Stomach (tissue), 9 donors: ENCODE data around the gene CHST12. TPM values are rescaled to one million over a fixed set of nuclear protein-coding genes. Genes with fewer than 3 reads are reported as not detected.

Experiments used
- DNase-seq, 2 donors: peaks; one replicate each; pipeline versions ENCODE4 v3.0.0 to v3.0.0-alpha.2; 2013 to 2019
- H3K27ac ChIP-seq, 5 donors: fragments of 200-600 bp in 4 of 5; sonication (generic) in 4 of 5; one replicate each; pipeline ENCODE4 v1.5.1; 2013 to 2019; ENCODE audit warnings: mild to moderate bottlenecking in 1 of 5, moderate library complexity in 1 of 5
- H3K27me3 ChIP-seq, 3 donors: fragments of 200-600 bp; sonication (generic); one replicate each; pipeline ENCODE4 v1.5.1; 2017 to 2019; ENCODE audit warnings: mixed run types in 1 of 3
- H3K36me3 ChIP-seq, 4 donors: fragments of 200-600 bp; sonication (generic); 1 replicate in 3 of 4; 2 replicates in 1 of 4; pipeline ENCODE4 v1.5.1; 2016 to 2019
- H3K4me1 ChIP-seq, 4 donors: fragments of 200-600 bp; sonication (generic); one replicate each; pipeline ENCODE4 v1.5.1; 2016 to 2019
- H3K4me3 ChIP-seq, 4 donors: fragments of 200-600 bp; sonication (generic) in 3 of 4; one replicate each; pipeline ENCODE4 v1.5.1; 2016 to 2019; ENCODE audit warnings: mild to moderate bottlenecking in 1 of 4
- H3K9me3 ChIP-seq, 4 donors: fragments of 200-600 bp; sonication (generic); one replicate each; pipeline ENCODE4 v1.5.1; 2016 to 2019
- EP300 ChIP-seq: sonication (generic); formaldehyde crosslinking; IDR thresholded peaks from one replicate; pipeline ENCODE4 v1.6.1; 2017; ENCODE audit warnings: antibody characterized with exemption
- POLR2A ChIP-seq, 4 donors: fragments of 450-650 bp; IDR thresholded peaks; one replicate each; pipeline ENCODE4 v1.6.1; 2016; ENCODE audit warnings: antibody characterized with exemption in 4 of 4, control low read depth in 2 of 4, mild to moderate bottlenecking in 1 of 4, moderate library complexity in 1 of 4
- POLR2AphosphoS5 ChIP-seq, 3 donors: sonication (generic); formaldehyde crosslinking; IDR thresholded peaks; one replicate each; pipeline ENCODE4 v1.6.1; 2016; ENCODE audit warnings: antibody characterized with exemption in 3 of 3
- WGBS, 5 donors: extraction: QIAGEN DNeasy Blood & Tissue Kit in 3 of 5; methylation state at CpG; one replicate each; pipeline versions ENCODE4 v1.1.5 to v1.1.7; 2013 to 2018; 5-methylcytosine and 5-hydroxymethylcytosine counted together
- intact Hi-C: fragments of 100-400 bp; cut with DNase I; formaldehyde crosslinking; loops from one replicate; pipeline ENCODE4 v1.15.1; 2023; ENCODE audit warnings: low total_unique reads
- polyA plus RNA-seq, 3 donors: library from polyadenylated mRNA; stranded (reverse); fragments of 200-250 nt; gene quantifications; one replicate each; pipeline ENCODE4 v1.2.3, GENCODE V29; 2013
- total RNA-seq, 5 donors: library from RNA; depleted of rRNA; stranded (reverse); fragments of >200 nt; gene quantifications; one replicate each; pipeline versions ENCODE4 v1.1.0 to v1.2.3, GENCODE V29; 2014 to 2016
- TF ChIP-seq, protein P1 (sequence below), 7 experiments: fragments of 450-650 bp in 4 of 7; fragments of 200-600 bp in 3 of 7; sonication (generic) in 3 of 7; IDR thresholded peaks; one replicate each; pipeline ENCODE4 v1.5.1; 2016 to 2019; ENCODE audit warnings: antibody characterized with exemption in 7 of 7, control low read depth in 2 of 7, mild to moderate bottlenecking in 1 of 7
- donor health status: healthy with polysubstance abuse.
- donor health status: Bipolar disorder and iron deficiency.
- donor health status: healthy.

The CHST12 gene
- total and polyA plus RNA-seq, 8 donors: 1.7 to 23.0 (median 6.3) TPM

DNA sequence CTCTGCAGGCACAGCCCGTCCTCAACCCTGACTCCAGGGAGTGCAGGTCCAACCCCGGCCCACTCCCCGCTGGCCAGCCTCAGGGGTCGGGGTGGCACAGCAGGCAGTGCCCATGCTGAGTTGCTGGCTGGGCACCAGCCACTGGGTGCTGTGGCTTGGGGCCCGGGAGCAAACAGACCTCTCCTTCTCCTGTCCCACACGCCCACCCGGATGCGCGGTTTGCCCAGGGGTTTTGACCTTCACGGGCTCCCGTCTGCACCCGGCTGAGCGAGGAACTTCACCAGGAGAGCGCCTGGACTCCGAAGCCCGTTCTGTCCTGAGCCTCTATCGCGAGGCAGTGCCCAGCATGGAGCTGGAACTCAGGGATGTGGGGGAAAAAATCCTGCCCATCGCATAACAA, 75.4 kb downstream of the CHST12 start:
- Histone ChIP-seq H3K4me3 (peak overlapping the region in 2 of 4 donors; percentile 1 to 3), H3K4me1 (peaks cover 17 to 38% (median 29%) of the 10 kb centered on the region in 4 donors), H3K9me3 (peaks cover 0 to 12% (median 10%) of the 10 kb centered on the region in 4 donors), H3K27me3 (peaks cover 0 to 78% (median 0%) of the 10 kb centered on the region in 3 donors), H3K27ac (peak overlapping the region; percentile 51 to 69 (median 58)), H3K36me3 (no peaks in the 10 kb centered on the region)
- TF ChIP-seq POLR2AphosphoS5 (IDR thresholded peaks at IDR 0.05) (no peak), POLR2A (IDR thresholded peaks at IDR 0.05) (no peak), EP300 (no peak)
- TF ChIP-seq, protein P1, sequence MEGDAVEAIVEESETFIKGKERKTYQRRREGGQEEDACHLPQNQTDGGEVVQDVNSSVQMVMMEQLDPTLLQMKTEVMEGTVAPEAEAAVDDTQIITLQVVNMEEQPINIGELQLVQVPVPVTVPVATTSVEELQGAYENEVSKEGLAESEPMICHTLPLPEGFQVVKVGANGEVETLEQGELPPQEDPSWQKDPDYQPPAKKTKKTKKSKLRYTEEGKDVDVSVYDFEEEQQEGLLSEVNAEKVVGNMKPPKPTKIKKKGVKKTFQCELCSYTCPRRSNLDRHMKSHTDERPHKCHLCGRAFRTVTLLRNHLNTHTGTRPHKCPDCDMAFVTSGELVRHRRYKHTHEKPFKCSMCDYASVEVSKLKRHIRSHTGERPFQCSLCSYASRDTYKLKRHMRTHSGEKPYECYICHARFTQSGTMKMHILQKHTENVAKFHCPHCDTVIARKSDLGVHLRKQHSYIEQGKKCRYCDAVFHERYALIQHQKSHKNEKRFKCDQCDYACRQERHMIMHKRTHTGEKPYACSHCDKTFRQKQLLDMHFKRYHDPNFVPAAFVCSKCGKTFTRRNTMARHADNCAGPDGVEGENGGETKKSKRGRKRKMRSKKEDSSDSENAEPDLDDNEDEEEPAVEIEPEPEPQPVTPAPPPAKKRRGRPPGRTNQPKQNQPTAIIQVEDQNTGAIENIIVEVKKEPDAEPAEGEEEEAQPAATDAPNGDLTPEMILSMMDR (IDR thresholded peaks at IDR 0.05): no peak
- peak in 1 of 2 donors; percentile 68 for DNase-seq
- intact Hi-C loops: loop anchor here (10.0 kb wide), 1 partner anchor 206 kb away; the partner anchor contains the start of gene AMZ1
- 37 to 65% (median 53%) methylated on average over 7 to 19 of the region's 19 CpGs for WGBS, 5 donors

- intact Hi-C loops: loop anchor here (10.0 kb wide), 1 partner anchor 205 kb away; the partner anchor contains the start of gene AMZ1
- DNase-seq: no peak
- no peak overlapping the region for H3K4me3 ChIP-seq
- TF ChIP-seq, protein P1 (IDR thresholded peaks at IDR 0.05): no peak
- peaks cover 0 to 12% (median 10%) of the 10 kb centered on the region in 4 donors for H3K9me3 ChIP-seq
- peaks cover 17 to 38% (median 29%) of the 10 kb centered on the region in 4 donors for H3K4me1 ChIP-seq
- 76 to 87% (median 83%) methylated on average over 14 to 16 of the region's 16 CpGs for WGBS, 5 donors
- H3K36me3 ChIP-seq: no peaks in the 10 kb centered on the region
- peak overlapping the region in 2 of 5 donors; percentile 58 to 60 for H3K27ac ChIP-seq
- H3K27me3 ChIP-seq: peaks cover 0 to 83% (median 0%) of the 10 kb centered on the region in 3 donors
These were observed 76.1 kb downstream of the CHST12 start for GRCh38 chr7:2479276-2480069.

DNA sequence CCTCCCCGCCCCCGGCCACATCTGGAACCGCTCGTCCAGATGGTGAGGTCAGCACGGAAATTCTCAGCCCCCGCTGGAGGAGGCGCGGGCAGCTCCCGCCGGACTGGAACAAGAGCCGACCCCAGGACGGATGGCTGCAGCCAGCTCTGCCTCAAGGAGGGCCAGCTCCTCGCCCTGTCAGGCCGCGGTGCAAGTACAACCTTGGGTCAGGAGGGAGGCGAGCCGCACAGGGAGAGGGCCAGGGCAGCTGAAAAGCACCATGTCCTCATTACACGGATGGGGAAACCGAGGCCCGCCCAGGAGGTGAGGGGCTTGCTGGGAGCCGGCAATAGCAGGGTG, 76.6 kb downstream of the CHST12 start:
- peaks cover 17 to 38% (median 29%) of the 10 kb centered on the region in 4 donors for H3K4me1 ChIP-seq
- 63 to 86% (median 70%) methylated on average over 14 to 21 of the region's 21 CpGs for WGBS, 5 donors
- H3K9me3 ChIP-seq: peaks cover 0 to 12% (median 10%) of the 10 kb centered on the region in 4 donors
- H3K36me3 ChIP-seq: no peaks in the 10 kb centered on the region
- H3K27ac ChIP-seq: no peak overlapping the region
- intact Hi-C loops: no loop called here
- H3K27me3 ChIP-seq: peaks cover 0 to 82% (median 0%) of the 10 kb centered on the region in 3 donors
- peak in 1 of 2 donors; percentile 72 for DNase-seq
- H3K4me3 ChIP-seq: no peak overlapping the region
- TF ChIP-seq, protein P1 (IDR thresholded peaks at IDR 0.05): no peak
- TF ChIP-seq POLR2A (IDR thresholded peaks at IDR 0.05) (no peak), POLR2AphosphoS5 (IDR thresholded peaks at IDR 0.05) (no peak)

DNA sequence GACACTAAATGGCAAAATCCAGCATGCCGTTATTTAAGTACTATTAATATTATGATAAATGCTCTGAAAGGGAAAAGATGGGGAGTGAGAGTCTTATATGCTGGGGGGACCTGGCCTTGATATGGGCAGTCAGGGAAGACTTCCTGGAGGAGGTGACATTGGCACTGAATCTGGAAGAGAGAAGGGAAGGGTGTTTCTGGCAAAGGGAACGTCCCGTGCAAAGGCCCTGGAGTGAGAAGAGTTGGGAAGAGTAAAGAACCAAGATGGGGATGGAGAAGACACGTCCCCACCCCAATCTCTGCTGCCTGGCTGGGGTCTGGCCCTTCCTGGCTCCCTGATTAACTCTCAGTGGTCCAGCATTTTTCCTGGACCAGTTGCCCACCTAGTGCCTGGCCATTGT, 77.8 kb downstream of the CHST12 start:
- Histone ChIP-seq H3K4me1 (peaks cover 17 to 37% (median 29%) of the 10 kb centered on the region in 4 donors), H3K27me3 (peaks cover 0 to 74% (median 0%) of the 10 kb centered on the region in 3 donors), H3K4me3 (no peak overlapping the region), H3K27ac (no peak overlapping the region), H3K36me3 (no peaks in the 10 kb centered on the region), H3K9me3 (peaks cover 0 to 12% (median 10%) of the 10 kb centered on the region in 4 donors)
- no peak for DNase-seq
- no peak for TF ChIP-seq POLR2A (IDR thresholded peaks at IDR 0.05)
- TF ChIP-seq EP300: no peak
- TF ChIP-seq, protein P1 (IDR thresholded peaks at IDR 0.05): no peak
- no peak for TF ChIP-seq POLR2AphosphoS5 (IDR thresholded peaks at IDR 0.05)
- intact Hi-C loops: no loop called here
- WGBS, 5 donors: 69 to 89% (median 77%) methylated on average over 4 of the region's 4 CpGs
